Measurements from ENCODE around the gene SYT13.

DNA sequence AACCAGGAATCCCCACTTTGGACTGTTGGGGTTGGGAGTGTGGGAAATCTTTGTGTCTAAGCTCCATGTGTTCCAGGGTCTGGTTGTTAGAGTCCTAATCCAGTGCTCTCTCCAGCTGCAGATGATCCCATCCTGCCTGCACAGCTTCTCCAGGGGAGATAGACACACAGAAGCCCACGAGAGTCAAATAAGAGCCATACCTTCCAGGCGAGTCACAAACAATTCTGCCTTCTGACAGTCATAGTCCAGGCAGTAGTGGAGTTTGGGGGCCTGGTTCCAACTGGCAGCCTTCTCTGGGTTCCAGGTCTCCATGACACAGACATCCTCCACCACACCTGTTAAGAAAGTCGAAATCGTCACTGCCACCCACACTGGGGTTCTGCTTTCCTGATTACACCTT is 32.1 kb downstream of the SYT13 start:
- TF ChIP-seq FOS (IDR thresholded peaks at IDR 0.05; ENCODE audit: borderline replicate concordance, extremely low read depth, insufficient read length): no peak
- TF ChIP-seq, protein P1, sequence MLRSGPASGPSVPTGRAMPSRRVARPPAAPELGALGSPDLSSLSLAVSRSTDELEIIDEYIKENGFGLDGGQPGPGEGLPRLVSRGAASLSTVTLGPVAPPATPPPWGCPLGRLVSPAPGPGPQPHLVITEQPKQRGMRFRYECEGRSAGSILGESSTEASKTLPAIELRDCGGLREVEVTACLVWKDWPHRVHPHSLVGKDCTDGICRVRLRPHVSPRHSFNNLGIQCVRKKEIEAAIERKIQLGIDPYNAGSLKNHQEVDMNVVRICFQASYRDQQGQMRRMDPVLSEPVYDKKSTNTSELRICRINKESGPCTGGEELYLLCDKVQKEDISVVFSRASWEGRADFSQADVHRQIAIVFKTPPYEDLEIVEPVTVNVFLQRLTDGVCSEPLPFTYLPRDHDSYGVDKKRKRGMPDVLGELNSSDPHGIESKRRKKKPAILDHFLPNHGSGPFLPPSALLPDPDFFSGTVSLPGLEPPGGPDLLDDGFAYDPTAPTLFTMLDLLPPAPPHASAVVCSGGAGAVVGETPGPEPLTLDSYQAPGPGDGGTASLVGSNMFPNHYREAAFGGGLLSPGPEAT (IDR thresholded peaks at IDR 0.05; ENCODE audit: low read depth): no peak
- TF ChIP-seq, protein P2, sequence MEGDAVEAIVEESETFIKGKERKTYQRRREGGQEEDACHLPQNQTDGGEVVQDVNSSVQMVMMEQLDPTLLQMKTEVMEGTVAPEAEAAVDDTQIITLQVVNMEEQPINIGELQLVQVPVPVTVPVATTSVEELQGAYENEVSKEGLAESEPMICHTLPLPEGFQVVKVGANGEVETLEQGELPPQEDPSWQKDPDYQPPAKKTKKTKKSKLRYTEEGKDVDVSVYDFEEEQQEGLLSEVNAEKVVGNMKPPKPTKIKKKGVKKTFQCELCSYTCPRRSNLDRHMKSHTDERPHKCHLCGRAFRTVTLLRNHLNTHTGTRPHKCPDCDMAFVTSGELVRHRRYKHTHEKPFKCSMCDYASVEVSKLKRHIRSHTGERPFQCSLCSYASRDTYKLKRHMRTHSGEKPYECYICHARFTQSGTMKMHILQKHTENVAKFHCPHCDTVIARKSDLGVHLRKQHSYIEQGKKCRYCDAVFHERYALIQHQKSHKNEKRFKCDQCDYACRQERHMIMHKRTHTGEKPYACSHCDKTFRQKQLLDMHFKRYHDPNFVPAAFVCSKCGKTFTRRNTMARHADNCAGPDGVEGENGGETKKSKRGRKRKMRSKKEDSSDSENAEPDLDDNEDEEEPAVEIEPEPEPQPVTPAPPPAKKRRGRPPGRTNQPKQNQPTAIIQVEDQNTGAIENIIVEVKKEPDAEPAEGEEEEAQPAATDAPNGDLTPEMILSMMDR (IDR thresholded peaks at IDR 0.05 in 2 of 3, conservative IDR thresholded peaks at IDR 0.05 in 1 of 3; ENCODE audit: control insufficient read depth in 2 of 3, extremely low read depth in 1 of 3, insufficient read depth in 1 of 3, low read depth in 3 of 3, low read length in 3 of 3): no peak
- TF ChIP-seq POLR2A (IDR thresholded peaks at IDR 0.05; ENCODE audit: low read depth, low read length): no peak

Measured in GM12878 (cell line).